Inflammatory macrophage (primary cell): Measurements from ENCODE around the gene NFYC.
A peak's percentile ranks its signal among the peaks of the same experiment; 100 is the strongest.

Experiments used
- DNase-seq, 2 donors: peaks; one replicate each; pipeline ENCODE4 v3.0.0-alpha.2; 2020 to 2022

Gene NFYC

DNA sequence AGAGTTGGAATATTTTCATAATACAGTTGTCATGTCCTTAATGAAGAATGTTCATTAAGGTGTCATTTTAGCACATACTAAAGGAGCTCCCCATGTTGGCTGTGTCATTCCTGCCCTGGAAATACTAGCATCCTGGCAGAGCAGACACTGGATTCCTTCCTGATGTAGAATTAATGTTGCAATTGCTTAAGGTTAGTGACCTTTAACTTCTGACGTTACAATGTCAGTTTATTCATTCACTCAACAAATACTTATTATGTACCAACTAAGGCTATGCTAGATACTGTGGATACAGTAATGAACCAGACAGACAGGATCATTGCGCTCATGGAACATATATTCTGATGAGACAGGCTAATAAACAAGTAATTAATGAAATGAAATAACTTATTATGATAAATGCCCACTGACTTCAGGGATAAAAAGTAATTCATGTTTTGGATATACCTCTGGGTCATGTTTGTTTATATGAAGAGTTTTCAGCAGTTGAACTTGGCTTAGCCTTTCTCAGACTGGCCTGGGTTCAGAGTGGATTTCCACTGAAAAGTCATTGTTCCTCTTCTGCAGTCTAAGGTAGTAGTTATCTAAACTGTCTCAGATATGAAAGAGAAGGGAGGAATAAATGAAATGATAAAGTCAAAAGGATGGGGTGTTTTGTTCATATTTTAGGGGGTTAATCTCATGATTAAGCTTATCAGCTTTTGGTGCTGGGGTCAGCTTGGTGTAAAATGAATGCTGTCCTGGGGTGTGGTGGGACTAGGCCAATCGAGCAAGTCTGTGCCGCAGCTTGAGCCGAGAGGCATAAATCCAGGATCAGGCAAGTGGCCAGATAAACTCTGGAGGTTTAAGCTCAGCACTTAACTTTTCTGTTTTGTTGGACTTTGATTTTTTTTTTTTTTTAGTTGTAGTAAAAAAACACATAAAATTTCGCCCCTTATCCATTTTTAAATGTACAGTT is 48.8 kb downstream of the NFYC start:
- DNase-seq = no peak

GRCh38 chr1:40740997-40741736 is 49.7 kb downstream of the NFYC start:
- DNase-seq = no peak

DNA sequence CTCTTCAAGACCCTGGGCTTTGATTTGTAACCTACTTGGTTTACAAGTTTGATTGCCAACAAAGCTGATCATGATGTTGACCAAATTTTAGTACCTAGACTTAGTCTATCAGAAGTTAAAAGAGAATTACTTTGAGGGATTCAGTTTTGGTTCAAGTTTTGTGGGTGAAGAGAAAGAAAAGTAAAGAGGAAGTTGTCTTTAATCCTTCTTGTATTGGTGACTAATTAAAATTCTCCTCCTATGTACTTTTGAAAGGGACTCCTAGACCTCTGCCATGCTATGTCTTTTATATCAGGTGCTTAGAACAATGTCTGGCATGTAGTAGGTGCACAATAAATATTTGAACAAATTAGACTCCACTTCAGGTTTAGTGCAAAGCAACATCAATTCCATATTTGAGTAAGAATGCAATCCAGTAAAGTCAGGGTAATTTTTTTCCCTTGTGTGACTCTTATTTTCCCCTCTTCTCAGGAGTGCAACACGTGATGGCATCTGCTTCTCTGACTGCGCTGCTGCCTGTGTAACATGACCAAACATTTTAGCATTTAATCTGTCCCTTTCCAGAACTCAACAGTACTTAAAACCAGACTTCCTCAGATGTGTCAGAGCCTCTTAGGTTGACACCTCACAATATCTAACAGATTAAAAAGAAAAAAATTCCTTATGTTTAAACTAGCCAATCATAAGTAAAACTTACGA is 51.0 kb downstream of the NFYC start:
- DNase-seq = no peak

DNA sequence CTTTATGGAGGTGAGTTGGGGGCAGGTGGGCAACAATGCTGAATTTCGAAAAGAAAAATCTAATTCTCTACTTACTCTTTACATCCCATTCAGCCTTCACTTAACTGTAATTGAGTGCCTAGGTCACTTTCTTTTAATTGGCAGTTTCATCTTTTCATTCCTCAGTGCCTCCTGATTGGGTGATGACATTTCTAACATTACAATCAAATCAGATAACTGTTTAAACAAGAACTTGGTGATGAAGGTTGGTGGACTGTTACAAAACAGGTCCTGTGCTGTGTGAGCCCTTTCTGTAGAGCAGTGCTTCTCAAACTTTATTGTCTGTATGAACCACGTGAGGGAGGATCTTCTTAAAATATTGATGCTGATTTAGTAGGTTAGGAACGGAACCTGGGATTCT is 51.9 kb downstream of the NFYC start:
- DNase-seq = no peak

- DNase-seq = no peak
These were observed 52.4 kb downstream of the NFYC start for GRCh38 chr1:40743860-40744259.

DNA sequence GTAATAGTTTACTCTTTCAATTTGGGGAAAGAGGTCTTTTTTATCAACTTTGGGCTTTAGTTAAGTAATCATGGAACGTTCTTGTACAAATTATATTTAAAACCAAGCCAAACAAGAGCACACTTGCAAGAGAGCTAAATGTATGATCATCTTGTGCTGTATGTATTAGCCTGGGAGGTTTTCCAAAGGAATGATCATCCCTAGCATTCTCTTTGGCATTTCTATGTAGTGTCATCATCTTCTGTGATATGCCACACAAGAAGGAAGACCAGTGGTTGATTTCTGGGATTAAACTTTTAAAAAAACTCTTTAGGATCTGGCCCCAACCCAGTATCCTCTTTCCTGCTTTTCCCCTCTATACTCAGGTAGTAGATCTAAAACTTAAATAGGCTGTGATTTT is 53.7 kb downstream of the NFYC start:
- no peak for DNase-seq

- DNase-seq = no peak
These were observed 55.0 kb downstream of the NFYC start for GRCh38 chr1:40746344-40747090.

GRCh38 chr1:40748841-40749718 is 57.6 kb downstream of the NFYC start:
- no peak for DNase-seq

DNA sequence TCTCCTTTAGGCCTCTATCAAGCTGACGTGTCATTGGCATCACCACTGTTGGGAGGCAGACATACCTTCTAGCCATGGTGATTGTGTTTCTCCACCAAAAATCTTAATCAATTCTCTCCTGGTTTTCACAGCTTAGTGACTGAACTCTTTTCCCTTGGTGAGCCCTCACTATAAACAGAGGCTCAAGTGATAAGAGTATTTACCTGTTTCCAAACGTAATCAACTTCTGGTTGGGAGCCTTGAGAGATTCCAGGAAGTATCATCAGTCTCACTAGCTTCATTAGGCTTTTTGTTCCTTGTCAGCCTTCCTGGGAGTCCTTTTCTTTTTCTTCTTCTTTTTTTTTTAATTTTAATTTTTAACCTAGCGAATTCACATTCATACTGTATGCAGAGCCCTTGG is 58.3 kb downstream of the NFYC start:
- DNase-seq = no peak

GRCh38 chr1:40750451-40750908 is 59.0 kb downstream of the NFYC start:
- peak in 1 of 2 donors; percentile 22 for DNase-seq

DNA sequence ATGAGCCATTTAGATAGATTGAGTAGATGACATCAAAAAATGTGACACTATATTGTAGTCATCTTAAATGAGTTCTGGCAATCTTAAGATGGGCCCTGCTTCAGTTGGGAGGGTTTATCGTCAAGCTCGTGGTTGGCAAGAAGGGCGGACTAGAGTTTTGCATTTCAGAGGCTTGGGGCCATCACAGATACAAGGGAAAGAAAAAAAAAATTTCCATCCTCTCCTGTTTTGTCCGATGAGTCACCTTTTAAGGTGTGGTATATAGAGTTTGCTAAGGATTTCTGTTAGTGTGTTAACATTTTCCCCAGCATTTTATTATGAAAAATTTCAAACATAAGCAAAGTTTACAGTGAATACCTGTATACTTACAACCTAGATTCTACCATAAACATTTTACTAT is 60.3 kb downstream of the NFYC start:
- no peak for DNase-seq

GRCh38 chr1:40753142-40753882 is 61.8 kb downstream of the NFYC start:
- DNase-seq = no peak

DNA sequence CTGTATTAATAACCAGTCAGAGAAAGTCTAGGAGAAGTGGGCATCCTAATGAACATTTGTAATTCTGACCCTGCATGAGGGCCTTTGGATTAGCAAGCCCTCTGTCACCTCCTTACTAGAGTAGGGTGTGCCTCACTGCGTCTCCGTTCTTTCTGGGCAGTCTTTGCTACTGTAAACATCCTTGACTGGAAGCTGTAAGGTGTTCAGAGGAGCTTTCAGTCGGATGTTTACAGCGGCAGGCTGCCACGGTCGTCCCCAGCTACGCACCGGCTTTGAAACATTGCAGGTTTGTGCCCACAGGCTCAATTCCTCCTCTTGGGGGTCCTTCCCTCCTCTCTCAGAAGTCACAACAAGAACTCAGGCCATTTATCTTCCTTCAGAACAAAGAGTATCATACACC is 62.7 kb downstream of the NFYC start:
- DNase-seq = no peak

DNA sequence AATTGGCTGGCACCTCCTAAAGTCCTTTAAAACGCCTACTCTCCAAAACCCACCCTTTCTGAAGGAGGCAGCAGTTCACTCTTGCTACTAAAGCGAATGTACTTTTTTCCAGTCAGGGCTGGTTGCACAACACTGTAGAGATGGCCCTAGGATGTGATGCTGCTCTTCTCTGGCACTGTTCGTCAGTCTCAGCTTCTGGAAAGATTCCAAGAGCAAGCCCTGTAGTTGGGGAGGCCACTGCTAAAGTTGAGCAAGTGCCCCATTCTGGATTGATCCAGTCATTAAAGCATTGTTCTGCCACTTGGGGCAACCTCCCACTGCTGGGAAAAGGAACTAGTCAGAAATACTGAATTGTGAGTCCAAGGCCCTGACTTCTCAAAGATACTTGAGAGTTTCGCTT is 63.6 kb downstream of the NFYC start:
- peak; percentile 36 to 66 for DNase-seq

GRCh38 chr1:40756523-40756922 is 65.0 kb downstream of the NFYC start:
- DNase-seq = no peak

DNA sequence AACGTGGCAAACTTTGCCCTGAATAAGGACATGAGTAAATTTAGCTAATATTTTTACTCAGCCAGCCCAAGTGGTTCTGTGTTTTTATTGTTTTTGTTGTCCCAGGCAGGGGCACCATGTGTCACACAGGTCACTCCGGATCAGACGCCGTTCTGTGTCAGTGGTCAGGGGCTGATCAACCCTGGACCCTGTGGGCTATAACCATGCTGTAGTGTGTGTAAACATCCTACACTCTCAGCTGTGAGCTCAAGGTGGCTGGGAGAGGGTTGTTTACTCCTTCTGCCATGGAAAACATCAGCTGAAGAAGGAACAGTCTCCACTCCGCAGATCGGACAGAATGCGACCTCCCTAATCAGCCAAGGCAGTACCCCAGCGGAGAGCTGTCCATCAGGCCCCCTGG is 65.6 kb downstream of the NFYC start:
- DNase-seq = no peak

GRCh38 chr1:40758004-40758403 is 66.5 kb downstream of the NFYC start:
- DNase-seq = no peak

DNA sequence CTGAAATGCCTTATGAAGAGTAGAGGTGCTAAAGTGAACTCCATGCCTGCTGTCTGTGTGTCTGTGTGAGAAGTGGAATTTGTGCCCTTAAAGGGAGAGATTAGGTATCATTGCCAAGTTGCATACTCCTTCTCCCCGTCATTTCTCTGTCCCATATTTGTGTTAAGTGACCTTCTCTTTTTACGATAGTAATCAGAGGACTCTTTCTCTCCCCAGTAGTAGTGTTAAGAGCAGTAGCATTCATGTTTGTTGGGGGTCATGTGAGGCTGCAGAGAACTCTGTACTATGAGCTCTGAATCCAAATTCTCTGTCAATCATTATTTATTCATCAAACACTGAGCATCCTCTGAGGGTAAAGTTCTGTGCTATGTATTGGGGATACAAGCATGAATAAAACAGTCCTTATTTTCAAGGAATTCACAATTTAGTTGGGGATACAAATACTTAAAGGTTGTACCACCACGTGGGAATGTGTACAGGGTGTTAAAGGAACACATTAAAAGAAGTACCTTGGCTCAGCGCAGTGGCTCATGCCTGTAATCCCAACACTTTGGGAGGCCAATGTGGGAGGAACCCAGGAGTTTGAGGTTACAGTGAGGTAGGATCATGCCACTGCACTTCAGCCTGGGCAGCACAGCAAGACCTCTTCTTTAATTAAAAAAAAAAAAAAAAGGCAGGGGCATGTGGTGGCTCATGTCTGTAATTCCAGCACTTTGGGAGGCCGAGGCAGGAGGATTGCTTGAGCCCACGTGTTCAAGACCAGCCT is 67.3 kb downstream of the NFYC start:
- DNase-seq = no peak

DNA sequence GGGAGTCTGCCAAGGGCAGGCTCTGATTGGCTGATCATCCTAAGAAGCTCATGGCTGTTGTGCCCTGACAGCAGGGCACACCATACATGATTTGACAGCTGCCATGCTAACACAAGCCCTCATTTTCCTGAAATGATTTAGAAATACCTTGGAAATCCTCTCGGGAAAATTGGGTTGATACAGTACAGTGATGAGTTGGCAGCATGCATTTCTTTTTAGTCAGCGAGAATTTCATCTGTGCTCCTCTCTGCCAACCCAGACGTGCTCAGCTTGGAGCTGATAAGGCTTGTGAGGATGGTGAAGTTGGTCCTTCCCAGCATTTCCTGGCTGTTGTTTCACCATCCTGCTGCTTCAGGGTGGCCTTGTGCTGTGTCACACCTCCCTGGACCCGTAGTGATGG is 69.5 kb downstream of the NFYC start:
- no peak for DNase-seq
